Measurements from ENCODE around the gene RFTN1.

The RFTN1 gene

DNA sequence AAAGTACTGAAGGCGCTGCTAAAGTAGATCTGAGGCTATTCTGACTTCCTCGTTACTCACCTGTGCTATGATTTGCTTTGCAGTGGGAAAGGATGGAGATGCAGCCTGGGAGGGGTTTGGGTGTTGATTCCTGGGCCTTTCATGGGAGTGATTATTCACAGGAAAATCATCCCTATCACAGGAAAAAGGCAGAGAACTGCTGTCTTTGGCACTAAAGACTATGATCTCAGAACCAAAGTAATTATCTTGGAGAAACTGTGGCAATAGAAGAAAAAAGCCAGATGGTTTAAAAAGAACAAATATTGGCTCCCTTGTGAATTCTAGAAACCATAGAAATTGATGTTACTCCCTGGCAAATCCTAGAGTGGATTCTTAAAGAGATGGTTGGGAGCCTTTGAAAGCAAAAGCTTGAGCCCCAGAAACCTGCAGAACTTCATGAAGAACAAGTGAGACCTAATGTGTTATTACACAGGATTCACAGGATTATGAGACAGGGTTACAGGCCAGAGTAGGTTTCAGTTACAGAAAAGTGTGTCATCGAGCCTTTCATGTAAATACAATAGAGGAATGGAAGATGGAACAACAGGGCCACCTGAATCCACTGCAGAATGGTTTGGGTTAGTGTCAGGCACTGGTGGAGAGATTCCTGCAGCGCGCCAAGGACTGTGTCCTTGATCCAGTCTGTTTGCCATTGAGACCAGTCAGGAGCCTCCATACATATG lies 162.7 kb downstream of the RFTN1 start:
- ChIA-PET POLR2A (no interaction called here), CTCF (interaction anchor here (1.3 kb wide), 1 partner anchor 165 kb away, joined by 3 read pairs; no protein-coding TSS in a partner anchor)
- peak; percentile 31 for DNase-seq (ENCODE audit: low read depth, low spot score)
- TF ChIP-seq, protein P1, sequence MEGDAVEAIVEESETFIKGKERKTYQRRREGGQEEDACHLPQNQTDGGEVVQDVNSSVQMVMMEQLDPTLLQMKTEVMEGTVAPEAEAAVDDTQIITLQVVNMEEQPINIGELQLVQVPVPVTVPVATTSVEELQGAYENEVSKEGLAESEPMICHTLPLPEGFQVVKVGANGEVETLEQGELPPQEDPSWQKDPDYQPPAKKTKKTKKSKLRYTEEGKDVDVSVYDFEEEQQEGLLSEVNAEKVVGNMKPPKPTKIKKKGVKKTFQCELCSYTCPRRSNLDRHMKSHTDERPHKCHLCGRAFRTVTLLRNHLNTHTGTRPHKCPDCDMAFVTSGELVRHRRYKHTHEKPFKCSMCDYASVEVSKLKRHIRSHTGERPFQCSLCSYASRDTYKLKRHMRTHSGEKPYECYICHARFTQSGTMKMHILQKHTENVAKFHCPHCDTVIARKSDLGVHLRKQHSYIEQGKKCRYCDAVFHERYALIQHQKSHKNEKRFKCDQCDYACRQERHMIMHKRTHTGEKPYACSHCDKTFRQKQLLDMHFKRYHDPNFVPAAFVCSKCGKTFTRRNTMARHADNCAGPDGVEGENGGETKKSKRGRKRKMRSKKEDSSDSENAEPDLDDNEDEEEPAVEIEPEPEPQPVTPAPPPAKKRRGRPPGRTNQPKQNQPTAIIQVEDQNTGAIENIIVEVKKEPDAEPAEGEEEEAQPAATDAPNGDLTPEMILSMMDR (IDR thresholded peaks at IDR 0.05; ENCODE audit: insufficient read depth, low read length, missing control alignments): no peak
- H3K4me3 ChIP-seq (ENCODE audit: low read depth, low read length): no peak overlapping the region

DNA sequence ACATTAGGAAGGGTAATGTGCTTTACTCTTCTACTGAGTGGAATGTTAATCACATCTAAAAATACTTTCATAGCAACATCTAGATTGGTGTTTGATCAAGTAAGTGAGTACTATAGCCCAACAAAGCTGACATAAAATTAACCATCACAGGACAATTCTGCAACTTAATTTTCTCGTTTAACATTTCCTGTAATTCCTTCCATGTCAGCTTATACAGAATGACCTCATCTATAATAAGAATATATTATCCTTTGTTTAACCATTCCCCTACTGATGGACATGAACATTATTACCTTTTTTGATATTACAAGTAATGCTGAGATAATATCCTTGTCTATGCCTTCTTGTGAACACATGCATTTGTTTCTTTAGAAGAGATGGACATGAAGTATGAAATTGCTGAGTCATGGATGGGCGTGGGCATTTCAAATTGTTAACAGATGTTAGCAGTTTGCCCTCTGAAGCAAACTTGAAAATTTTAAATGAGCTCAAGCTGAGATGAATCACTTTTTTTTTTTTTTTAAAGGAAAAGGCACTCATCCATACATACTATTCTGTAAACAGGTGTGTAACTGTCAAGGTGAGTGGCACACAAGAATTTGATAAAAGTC lies 163.4 kb downstream of the RFTN1 start:
- ChIA-PET POLR2A (interaction anchor here (0.6 kb wide), 1 partner anchor 40 kb away, joined by 3 read pairs; no protein-coding TSS in a partner anchor), CTCF (interaction anchor here (1.3 kb wide), 1 partner anchor 166 kb away, joined by 3 read pairs; no protein-coding TSS in a partner anchor)
- H3K4me3 ChIP-seq (ENCODE audit: low read depth, low read length): no peak overlapping the region
- peak; percentile 40 for DNase-seq (ENCODE audit: low read depth, low spot score)
- TF ChIP-seq, protein P1 (IDR thresholded peaks at IDR 0.05; ENCODE audit: insufficient read depth, low read length, missing control alignments): no peak

DNA sequence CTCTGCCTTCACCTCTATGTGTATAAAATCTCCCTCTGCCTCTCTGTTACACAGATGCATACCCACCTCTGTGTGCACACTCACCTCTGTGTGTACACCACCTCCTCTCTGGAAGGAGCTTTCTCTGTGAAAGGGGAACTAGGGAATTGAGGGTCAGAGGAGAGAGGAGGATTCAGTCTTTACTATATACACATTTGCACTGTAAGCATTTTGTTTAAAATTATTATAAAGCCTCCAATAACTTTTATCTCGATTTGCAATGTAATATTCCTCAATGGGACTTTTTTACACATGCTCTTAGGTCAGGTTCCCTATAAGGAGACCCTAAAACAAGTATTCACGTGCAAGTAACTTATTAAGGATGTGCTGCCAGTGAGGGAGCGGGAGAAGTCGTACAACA lies 166.0 kb downstream of the RFTN1 start:
- ChIA-PET POLR2A (no interaction called here), CTCF (interaction anchor here (1.4 kb wide), 1 partner anchor 13 kb away, joined by 4 read pairs; no protein-coding TSS in a partner anchor)
- no peak for DNase-seq (ENCODE audit: low read depth, low spot score)
- no peak overlapping the region for H3K4me3 ChIP-seq (ENCODE audit: low read depth, low read length)
- TF ChIP-seq, protein P1 (IDR thresholded peaks at IDR 0.05; ENCODE audit: insufficient read depth, low read length, missing control alignments): no peak

DNA sequence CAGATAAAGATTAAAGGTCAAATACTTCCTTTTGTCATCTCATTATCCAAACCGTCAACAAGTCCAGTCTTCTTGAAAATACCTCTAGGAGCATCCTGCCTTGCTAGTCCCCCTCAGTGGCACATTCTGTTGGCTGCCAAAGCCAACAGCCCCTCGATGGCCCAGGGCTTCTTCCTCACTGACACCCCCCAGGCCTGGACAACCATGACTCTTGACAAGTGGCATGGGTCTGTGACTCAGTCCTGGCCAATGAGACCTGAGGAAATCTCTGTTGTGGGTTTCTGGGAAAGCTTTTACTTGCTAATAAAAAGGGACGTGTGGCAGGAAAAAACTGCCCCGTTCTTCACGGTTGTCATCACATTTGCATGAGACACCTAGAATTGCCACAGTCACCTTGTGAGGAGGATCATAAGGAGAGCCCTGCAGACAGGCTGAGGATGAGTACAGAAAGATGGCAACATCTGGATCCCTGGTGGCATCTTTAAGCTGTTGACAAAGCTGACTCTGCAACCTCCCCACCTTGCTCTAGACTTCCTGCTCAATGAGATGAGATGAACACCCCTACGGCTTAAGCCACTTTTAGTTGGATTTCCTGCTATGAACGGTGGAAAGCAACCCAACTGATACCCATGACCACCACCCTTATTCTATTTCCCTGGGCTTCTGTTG lies 167.0 kb downstream of the RFTN1 start:
- POLR2A ChIA-PET: no interaction called here
- CTCF ChIA-PET: interaction anchor here (1.4 kb wide), 1 partner anchor 12 kb away, joined by 4 read pairs; no protein-coding TSS in a partner anchor
- TF ChIP-seq, protein P1 (IDR thresholded peaks at IDR 0.05; ENCODE audit: insufficient read depth, low read length, missing control alignments): no peak
- no peak for DNase-seq (ENCODE audit: low read depth, low spot score)
- no peak overlapping the region for H3K4me3 ChIP-seq (ENCODE audit: low read depth, low read length)

DNA sequence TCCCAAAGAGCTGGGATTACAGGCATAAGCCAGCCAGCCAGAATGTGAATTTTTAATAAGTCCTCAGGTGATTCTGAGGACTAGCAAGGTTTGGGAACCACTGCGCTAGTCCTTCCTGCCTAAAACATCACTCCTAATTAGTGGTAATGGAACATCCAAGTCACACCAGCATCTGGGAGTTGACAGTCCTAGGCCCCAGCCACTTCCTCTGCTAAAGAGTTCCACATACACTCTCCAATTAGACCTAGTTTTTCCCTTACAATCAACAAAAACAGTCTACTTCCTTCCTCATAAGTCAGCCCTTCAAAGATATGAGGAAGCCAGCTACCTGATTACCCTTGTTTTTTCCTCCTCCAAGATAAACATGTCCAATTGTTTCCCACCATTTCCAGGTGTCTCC lies 170.4 kb downstream of the RFTN1 start:
- ChIA-PET POLR2A (no interaction called here), CTCF (no interaction called here)
- DNase-seq (ENCODE audit: low read depth, low spot score): no peak
- TF ChIP-seq, protein P1 (IDR thresholded peaks at IDR 0.05; ENCODE audit: insufficient read depth, low read length, missing control alignments): no peak
- H3K4me3 ChIP-seq (ENCODE audit: low read depth, low read length): no peak overlapping the region

DNA sequence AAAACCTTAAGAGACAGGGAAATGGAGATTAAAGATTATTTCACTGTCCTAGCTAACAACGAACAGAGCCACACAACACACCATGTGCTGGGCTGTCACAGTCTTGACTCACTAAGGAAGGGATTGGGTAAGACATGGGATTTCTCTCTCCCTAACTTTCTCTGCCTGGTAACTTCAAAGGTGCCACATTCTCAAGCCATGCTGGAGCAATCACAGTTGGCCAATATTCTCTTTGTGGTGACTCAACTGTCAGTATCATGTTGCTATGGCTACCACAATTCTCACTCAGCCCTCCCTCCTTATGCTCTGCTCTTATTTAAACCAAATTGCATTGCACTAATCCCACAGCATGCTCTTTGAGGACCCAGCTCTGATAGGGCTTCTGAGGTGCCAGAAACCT lies 174.5 kb downstream of the RFTN1 start:
- POLR2A ChIA-PET: no interaction called here

More for the DNA sequence above, 174.5 kb downstream of the RFTN1 start:
- no peak overlapping the region for H3K4me3 ChIP-seq (ENCODE audit: low read depth, low read length)
- CTCF ChIA-PET: interaction anchor here (0.7 to 1.6 kb wide), 3 partner anchors 15 to 177 kb away, joined by 3 to 6 read pairs (median 4); no protein-coding TSS in a partner anchor
- TF ChIP-seq, protein P1 (IDR thresholded peaks at IDR 0.05; ENCODE audit: insufficient read depth, low read length, missing control alignments): no peak
- DNase-seq (ENCODE audit: low read depth, low spot score): peak; percentile 94

All from AG04449 (cell line).